HCT116 (cell line): ENCODE data around the gene GNAT1.

Experiments used
- CTCF ChIP-seq, 3 experiments: fragments of 200-600 bp in 1 of 3; sonication (generic) in 1 of 3; IDR thresholded peaks in 2 of 3; conservative IDR thresholded peaks in 1 of 3; 2 replicates each; pipeline ENCODE4 v1.5.1; 2012 to 2017; ENCODE audit warnings: low read depth in 2 of 3, low read length in 2 of 3, antibody characterized with exemption in 1 of 3, borderline replicate concordance in 1 of 3, control low read depth in 1 of 3, mild to moderate bottlenecking in 1 of 3, mixed read lengths in 1 of 3, mixed run types in 1 of 3, moderate library complexity in 1 of 3; ENCODE audit not compliant: insufficient read depth in 1 of 3
- ELF1 ChIP-seq: IDR thresholded peaks from 2 replicates; pipeline ENCODE4 v1.6.1; 2012; ENCODE audit warnings: low read depth, borderline replicate concordance
- JUND ChIP-seq: IDR thresholded peaks from 2 replicates; pipeline ENCODE4 v1.6.1; 2012
- SIN3A ChIP-seq: IDR thresholded peaks from 2 replicates; pipeline ENCODE4 v1.6.1; 2012; ENCODE audit warnings: low read depth

- TF ChIP-seq CTCF (IDR thresholded peaks at IDR 0.05 in 2 of 3, conservative IDR thresholded peaks at IDR 0.05 in 1 of 3; ENCODE audit: borderline replicate concordance in 1 of 3, insufficient read depth in 1 of 3, low read depth in 2 of 3, low read length in 2 of 3) (no peak), ELF1 (no peak), JUND (no peak), SIN3A (no peak)
These were observed 25.4 kb upstream of the GNAT1 start for GRCh38 chr3:50165910-50166538.
